SU-DHL-6 (cell line): ENCODE results near the gene NUDT14.

ENCODE experiments used
- CTCF ChIP-seq: fragments of 200-600 bp; sonication (generic); IDR thresholded peaks from one replicate; pipeline ENCODE4 v1.5.1; 2017; ENCODE audit warnings: antibody characterized with exemption, mild to moderate bottlenecking, low read length, moderate library complexity; ENCODE audit not compliant: insufficient read depth, poor library complexity, severe bottlenecking
- EZH2phosphoT487 ChIP-seq: fragments of 200-600 bp; sonication (generic), shearing (Covaris generic); conservative IDR thresholded peaks from 2 replicates; pipeline ENCODE4 v1.6.1; 2018; ENCODE audit warnings: mild to moderate bottlenecking, antibody characterized with exemption, low read length, moderate library complexity, mixed read lengths

DNA sequence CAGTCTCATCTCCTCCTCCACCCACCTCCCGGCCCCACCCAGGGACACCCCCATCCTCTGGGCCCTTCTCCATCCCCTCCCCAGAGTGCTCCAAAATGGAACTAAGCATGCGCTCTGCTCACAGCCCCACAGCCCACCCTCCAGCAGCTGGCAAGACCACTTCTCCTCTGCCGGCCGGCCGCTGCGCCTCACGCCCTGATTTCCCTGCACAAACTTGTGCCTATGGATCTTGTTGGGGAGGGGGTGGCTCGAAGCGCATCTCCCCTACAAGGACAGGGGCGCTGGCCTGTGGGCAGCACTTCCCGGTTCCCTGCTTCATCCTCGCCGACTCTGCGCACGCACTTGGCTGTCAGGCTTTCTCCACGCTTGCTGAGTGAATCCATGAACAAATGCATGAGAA, 19.5 kb upstream of the NUDT14 start:
- TF ChIP-seq CTCF, result no peak
- TF ChIP-seq EZH2phosphoT487, result no peak
